Central memory CD4-positive, alpha-beta T cell (primary cell): Measurements from ENCODE around the gene NKAP.
"Not testable (repeated sequence)": the region's sequence is repeated elsewhere in the genome, so short reads cannot be mapped to it uniquely, and the experiment has no call there.

Source experiments
- DNase-seq: peaks from one replicate; pipeline ENCODE4 v3.0.0; 2022

Gene NKAP

GRCh38 chrX:119935215-119935874 lies 8.2 kb downstream of the NKAP start:
- DNase-seq, result no peak

GRCh38 chrX:119922391-119922790 lies 21.2 kb downstream of the NKAP start:
- not testable (repeated sequence) for DNase-seq

- DNase-seq, result no peak
Measured at GRCh38 chrX:119919835-119920585, 23.5 kb downstream of the NKAP start.

- DNase-seq, result no peak
Measured at GRCh38 chrX:119917877-119918276, 25.7 kb downstream of the NKAP start.

GRCh38 chrX:119916310-119916709 lies 27.2 kb downstream of the NKAP start:
- no peak for DNase-seq

- no peak for DNase-seq
Measured at GRCh38 chrX:119900976-119901375, 42.6 kb downstream of the NKAP start.

GRCh38 chrX:119899125-119899524 lies 44.4 kb downstream of the NKAP start:
- no peak for DNase-seq

GRCh38 chrX:119895843-119896326 lies 47.7 kb downstream of the NKAP start, which contains the start of gene AKAP14:
Gene AKAP14 (plus strand): TSS chrX:119895893. CDS start chrX:119903224, 7,331 bp downstream.
- DNase-seq, result no peak

- DNase-seq, result not testable (repeated sequence)
Measured at GRCh38 chrX:119891961-119892692, 51.4 kb downstream of the NKAP start.

GRCh38 chrX:119890626-119891025 lies 52.9 kb downstream of the NKAP start:
- DNase-seq, result not testable (repeated sequence)

GRCh38 chrX:119887721-119888425 lies 55.7 kb downstream of the NKAP start:
- DNase-seq, result peak; percentile 43

GRCh38 chrX:119885554-119886428 lies 57.8 kb downstream of the NKAP start:
- DNase-seq, result peak; percentile 50

- peak; percentile 36 for DNase-seq
Measured at GRCh38 chrX:119880552-119881437, 62.8 kb downstream of the NKAP start.

- peak; percentile 17 for DNase-seq
Measured at GRCh38 chrX:119880076-119880475, 63.5 kb downstream of the NKAP start.

GRCh38 chrX:119878740-119879139 lies 64.8 kb downstream of the NKAP start:
- DNase-seq, result no peak

GRCh38 chrX:119871599-119872395 lies 71.8 kb downstream of the NKAP start, which contains the start of the genes NDUFA1 and RNF113A:
Gene NDUFA1 (plus strand): TSS chrX:119871832. CDS start chrX:119871912, 80 bp downstream.
Gene RNF113A (minus strand): TSS chrX:119871733. CDS start chrX:119871613, 120 bp downstream.
- peak; percentile 88 for DNase-seq

GRCh38 chrX:119871245-119871598 lies 72.3 kb downstream of the NKAP start:
- no peak for DNase-seq
